ENCODE measurements around the gene UGT2B28. TPM values are rescaled to one million over a fixed set of nuclear protein-coding genes. Genes with fewer than 3 reads are reported as not detected.
"Not testable (repeated sequence)": the region's sequence is repeated elsewhere in the genome, so short reads cannot be mapped to it uniquely, and the experiment has no call there.

UGT2B28 gene
- total and polyA plus RNA-seq, 7 donors, result not detected

DNA sequence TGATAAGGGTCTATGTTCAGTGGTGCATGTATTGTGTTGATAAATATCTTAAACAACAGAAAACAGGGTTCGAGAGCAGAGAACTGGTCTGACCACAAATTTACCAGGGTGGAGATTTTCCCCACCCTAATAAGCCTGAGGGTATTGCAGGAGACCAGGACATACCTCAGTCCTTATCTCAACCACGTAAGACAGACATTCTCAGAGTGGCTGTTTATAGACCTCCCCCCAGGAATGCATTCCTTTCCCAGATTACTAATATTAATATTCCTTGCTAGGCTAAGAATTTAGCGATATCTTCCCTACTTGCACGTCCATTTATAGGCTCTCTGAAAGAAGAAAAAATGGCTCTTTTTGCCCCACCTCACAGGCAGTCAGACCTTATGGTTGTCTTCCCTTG is 16.1 kb downstream of the UGT2B28 start:
- ATAC-seq; H3K27me3 ChIP-seq (ENCODE audit: insufficient read depth in 3 of 3, low read length in 2 of 3): not testable (repeated sequence)
- WGBS, 3 donors, result 52 to 90% (median 70%) methylated on average over 4 of the region's 4 CpGs

DNA sequence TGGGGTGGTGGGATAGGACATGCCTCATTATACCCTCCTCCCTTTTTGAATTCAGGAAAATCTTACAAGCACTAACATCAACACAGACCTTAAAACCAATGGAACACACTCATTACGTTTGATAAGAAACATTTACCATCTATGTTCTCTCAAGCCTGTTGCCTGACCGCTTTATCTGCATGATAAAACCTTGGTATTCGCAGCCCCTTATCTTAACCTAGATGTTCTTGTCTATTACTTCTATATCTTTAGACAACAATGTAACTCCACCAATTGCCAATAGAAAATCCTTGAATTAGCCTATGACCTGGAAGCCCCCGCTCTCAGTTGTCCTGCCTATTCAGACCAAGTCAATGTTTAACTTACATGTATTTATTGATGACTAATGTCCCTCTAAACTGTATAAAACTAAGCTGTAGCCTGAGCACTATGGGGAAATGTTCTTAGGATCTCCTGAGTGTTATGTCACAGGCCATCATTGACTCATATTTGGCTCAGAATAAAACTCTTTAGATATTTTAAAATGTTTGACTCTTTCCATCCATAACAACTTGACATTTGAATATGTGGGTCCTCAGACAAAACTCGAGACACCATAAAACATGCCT is 28.3 kb downstream of the UGT2B28 start:
- H3K4me1 ChIP-seq; H3K9me3 ChIP-seq; intact Hi-C loops (cut with DNase I); H3K27me3 ChIP-seq (ENCODE audit: insufficient read depth in 3 of 3, low read length in 2 of 3); H3K27ac ChIP-seq; H3K36me3 ChIP-seq (ENCODE audit: insufficient read depth in 1 of 2, low read depth in 1 of 2); ATAC-seq; H3K4me3 ChIP-seq; DNase-seq: not testable (repeated sequence)
- WGBS, 3 donors, result 78 to 89% (median 80%) methylated on average over 5 of the region's 5 CpGs

More for the DNA sequence above, 16.1 kb downstream of the UGT2B28 start:
- H3K4me3 ChIP-seq; intact Hi-C loops (cut with DNase I); H3K4me1 ChIP-seq; DNase-seq; H3K9me3 ChIP-seq; H3K27ac ChIP-seq; H3K36me3 ChIP-seq (ENCODE audit: insufficient read depth in 1 of 2, low read depth in 1 of 2): not testable (repeated sequence)

GRCh38 chr4:69309549-69310076 is 29.3 kb downstream of the UGT2B28 start:
- H3K27me3 ChIP-seq (ENCODE audit: insufficient read depth in 3 of 3, low read length in 2 of 3); H3K36me3 ChIP-seq (ENCODE audit: insufficient read depth in 1 of 2, low read depth in 1 of 2); H3K4me3 ChIP-seq; intact Hi-C loops (cut with DNase I); H3K27ac ChIP-seq; H3K4me1 ChIP-seq; DNase-seq; H3K9me3 ChIP-seq; ATAC-seq: not testable (repeated sequence)
- 77 to 95% (median 87%) methylated on average over 5 of the region's 5 CpGs for WGBS, 3 donors

GRCh38 chr4:69310262-69310661 is 30.0 kb downstream of the UGT2B28 start:
- H3K9me3 ChIP-seq; H3K27me3 ChIP-seq (ENCODE audit: insufficient read depth in 3 of 3, low read length in 2 of 3); DNase-seq; H3K36me3 ChIP-seq (ENCODE audit: insufficient read depth in 1 of 2, low read depth in 1 of 2); ATAC-seq; H3K4me3 ChIP-seq; intact Hi-C loops (cut with DNase I); H3K27ac ChIP-seq; H3K4me1 ChIP-seq: not testable (repeated sequence)
- WGBS, 3 donors, result 95 to 97% (median 96%) methylated on average over 4 of the region's 4 CpGs

GRCh38 chr4:69317669-69318298 is 37.5 kb downstream of the UGT2B28 start:
- H3K4me3 ChIP-seq; ATAC-seq; DNase-seq; H3K27me3 ChIP-seq (ENCODE audit: insufficient read depth in 3 of 3, low read length in 2 of 3); H3K9me3 ChIP-seq; intact Hi-C loops (cut with DNase I); H3K4me1 ChIP-seq; H3K27ac ChIP-seq; H3K36me3 ChIP-seq (ENCODE audit: insufficient read depth in 1 of 2, low read depth in 1 of 2): not testable (repeated sequence)
- WGBS, 3 donors, result 27 to 32% (median 30%) methylated on average over 3 of the region's 3 CpGs

- Histone ChIP-seq H3K9me3 (no peaks in the 10 kb centered on the region), H3K27me3 (ENCODE audit: insufficient read depth in 3 of 3, low read length in 2 of 3) (no peaks in the 10 kb centered on the region), H3K4me1 (no peaks in the 10 kb centered on the region), H3K4me3 (no peak overlapping the region), H3K27ac (no peak overlapping the region), H3K36me3 (ENCODE audit: insufficient read depth in 1 of 2, low read depth in 1 of 2) (no peaks in the 10 kb centered on the region)
- ATAC-seq (no peak), DNase-seq (no peak)
- WGBS, 3 donors, result 47 to 51% methylated on average over 2 of the region's 2 CpGs; no CpG with 5 or more reads in 1 of the 3 donors
- TF ChIP-seq, protein P1, sequence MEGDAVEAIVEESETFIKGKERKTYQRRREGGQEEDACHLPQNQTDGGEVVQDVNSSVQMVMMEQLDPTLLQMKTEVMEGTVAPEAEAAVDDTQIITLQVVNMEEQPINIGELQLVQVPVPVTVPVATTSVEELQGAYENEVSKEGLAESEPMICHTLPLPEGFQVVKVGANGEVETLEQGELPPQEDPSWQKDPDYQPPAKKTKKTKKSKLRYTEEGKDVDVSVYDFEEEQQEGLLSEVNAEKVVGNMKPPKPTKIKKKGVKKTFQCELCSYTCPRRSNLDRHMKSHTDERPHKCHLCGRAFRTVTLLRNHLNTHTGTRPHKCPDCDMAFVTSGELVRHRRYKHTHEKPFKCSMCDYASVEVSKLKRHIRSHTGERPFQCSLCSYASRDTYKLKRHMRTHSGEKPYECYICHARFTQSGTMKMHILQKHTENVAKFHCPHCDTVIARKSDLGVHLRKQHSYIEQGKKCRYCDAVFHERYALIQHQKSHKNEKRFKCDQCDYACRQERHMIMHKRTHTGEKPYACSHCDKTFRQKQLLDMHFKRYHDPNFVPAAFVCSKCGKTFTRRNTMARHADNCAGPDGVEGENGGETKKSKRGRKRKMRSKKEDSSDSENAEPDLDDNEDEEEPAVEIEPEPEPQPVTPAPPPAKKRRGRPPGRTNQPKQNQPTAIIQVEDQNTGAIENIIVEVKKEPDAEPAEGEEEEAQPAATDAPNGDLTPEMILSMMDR (IDR thresholded peaks at IDR 0.05), result no peak
- intact Hi-C loops (cut with DNase I), result no loop called here
Observed at GRCh38 chr4:69321153-69321729, 41.0 kb downstream of the UGT2B28 start.

GRCh38 chr4:69322055-69322454 is 41.8 kb downstream of the UGT2B28 start:
- no peaks in the 10 kb centered on the region for H3K9me3 ChIP-seq
- no peak overlapping the region for H3K27ac ChIP-seq
- TF ChIP-seq, protein P1 (IDR thresholded peaks at IDR 0.05), result no peak
- intact Hi-C loops (cut with DNase I), result no loop called here
- H3K4me3 ChIP-seq, result no peak overlapping the region
- ATAC-seq (no peak), DNase-seq (no peak)
- 57 to 76% (median 65%) methylated on average over 2 of the region's 2 CpGs for WGBS, 3 donors
- H3K27me3 ChIP-seq (ENCODE audit: insufficient read depth in 3 of 3, low read length in 2 of 3), result no peaks in the 10 kb centered on the region
- H3K4me1 ChIP-seq, result no peaks in the 10 kb centered on the region
- H3K36me3 ChIP-seq (ENCODE audit: insufficient read depth in 1 of 2, low read depth in 1 of 2), result no peaks in the 10 kb centered on the region

Data from psoas muscle (tissue), 8 donors.